ENCODE results near the gene WWC2. TPM values are rescaled to one million over a fixed set of nuclear protein-coding genes. Genes with fewer than 3 reads are reported as not detected.

WWC2 gene
- total and polyA plus RNA-seq, 11 donors: 5.4 to 43.0 (median 33.8) TPM

DNA sequence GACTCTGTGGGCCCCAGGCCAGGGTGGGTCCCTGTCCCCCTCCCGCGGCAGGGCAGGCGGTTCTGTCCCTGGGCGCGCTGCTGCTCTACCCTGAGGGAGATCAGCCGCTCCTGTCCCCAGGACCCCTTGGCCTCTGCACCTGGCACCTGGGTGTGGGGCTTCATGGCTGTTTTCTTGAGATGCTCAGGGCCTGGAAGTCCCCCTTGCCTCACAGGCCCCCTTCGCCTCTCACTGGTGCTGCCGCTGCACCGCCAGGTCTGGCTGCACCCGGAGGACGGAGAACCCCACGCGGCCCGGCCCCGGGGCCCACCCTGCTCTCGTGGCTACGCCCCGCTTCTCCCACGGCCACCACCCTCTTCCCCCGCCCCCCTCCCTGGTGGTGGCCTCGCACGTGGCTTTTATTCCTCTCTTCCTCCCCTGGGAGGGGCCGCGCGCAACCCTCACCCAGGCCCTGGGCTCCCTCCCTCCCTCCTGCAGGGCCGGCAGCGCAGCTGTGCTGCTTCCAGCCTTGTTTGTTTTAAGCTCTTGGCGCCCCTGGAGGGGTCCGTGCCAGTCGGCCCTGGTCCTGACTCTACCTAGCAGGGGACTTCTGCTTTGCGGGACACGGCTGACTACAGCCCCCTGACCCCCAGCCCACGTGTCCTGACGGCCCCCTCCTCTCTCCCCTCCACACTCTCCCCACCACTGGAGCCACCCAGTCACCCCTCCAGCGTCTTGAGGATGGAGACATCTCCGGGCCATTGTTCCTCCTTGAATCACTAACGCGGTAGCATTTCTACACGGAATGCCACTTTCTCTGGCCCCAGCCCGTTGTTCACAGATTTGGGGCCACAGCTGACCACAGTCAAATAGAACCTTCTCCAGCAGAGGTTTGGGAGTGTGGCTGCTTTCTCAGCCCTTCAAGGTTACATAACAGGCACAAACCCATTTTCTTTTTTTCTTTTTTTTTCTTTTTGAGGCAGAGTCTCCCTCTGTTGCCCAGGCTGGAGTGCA, 243.8 kb downstream of the WWC2 start:
- Histone ChIP-seq H3K4me3 (peak overlapping the region in 8 of 12 donors; percentile 0 to 22 (median 16)), H3K27ac (no peak overlapping the region), H3K4me1 (peaks cover 0 to 10% (median 3%) of the 10 kb centered on the region in 12 donors), H3K27me3 (peaks cover 0 to 16% (median 5%) of the 10 kb centered on the region in 9 donors), H3K36me3 (no peaks in the 10 kb centered on the region), H3K9me3 (no peaks in the 10 kb centered on the region)
- intact Hi-C loops (cut with DNase I): no loop called here
- TF ChIP-seq, protein P1, sequence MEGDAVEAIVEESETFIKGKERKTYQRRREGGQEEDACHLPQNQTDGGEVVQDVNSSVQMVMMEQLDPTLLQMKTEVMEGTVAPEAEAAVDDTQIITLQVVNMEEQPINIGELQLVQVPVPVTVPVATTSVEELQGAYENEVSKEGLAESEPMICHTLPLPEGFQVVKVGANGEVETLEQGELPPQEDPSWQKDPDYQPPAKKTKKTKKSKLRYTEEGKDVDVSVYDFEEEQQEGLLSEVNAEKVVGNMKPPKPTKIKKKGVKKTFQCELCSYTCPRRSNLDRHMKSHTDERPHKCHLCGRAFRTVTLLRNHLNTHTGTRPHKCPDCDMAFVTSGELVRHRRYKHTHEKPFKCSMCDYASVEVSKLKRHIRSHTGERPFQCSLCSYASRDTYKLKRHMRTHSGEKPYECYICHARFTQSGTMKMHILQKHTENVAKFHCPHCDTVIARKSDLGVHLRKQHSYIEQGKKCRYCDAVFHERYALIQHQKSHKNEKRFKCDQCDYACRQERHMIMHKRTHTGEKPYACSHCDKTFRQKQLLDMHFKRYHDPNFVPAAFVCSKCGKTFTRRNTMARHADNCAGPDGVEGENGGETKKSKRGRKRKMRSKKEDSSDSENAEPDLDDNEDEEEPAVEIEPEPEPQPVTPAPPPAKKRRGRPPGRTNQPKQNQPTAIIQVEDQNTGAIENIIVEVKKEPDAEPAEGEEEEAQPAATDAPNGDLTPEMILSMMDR (IDR thresholded peaks at IDR 0.05): no peak
- TF ChIP-seq POLR2A (IDR thresholded peaks at IDR 0.05): no peak
- DNase-seq (peak in 2 of 5 donors; percentile 30 to 34), ATAC-seq (peak in 3 of 4 donors; percentile 52 to 72 (median 59))
- 23 to 51% (median 33%) methylated on average over 31 to 40 of the region's 40 CpGs for WGBS, 4 donors

DNA sequence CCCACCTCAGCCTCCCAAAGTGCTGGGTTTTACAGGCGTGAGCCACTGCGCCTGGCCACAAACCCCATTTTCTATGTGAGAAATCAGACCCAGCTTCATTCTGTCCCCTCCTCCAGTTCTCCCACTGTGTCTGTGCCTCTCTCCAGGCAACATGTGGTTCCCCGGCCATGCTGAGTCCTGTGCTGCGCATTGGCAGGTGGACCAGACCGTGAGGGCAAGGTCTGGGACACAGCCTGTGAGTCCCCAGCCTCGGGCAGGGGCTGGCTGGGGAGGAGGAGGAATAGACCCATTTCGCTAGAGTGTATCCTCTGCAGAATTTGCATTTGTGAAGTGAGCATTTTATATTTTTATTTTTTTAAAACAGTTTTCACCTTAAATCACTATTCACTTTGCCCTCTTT, 244.7 kb downstream of the WWC2 start:
- Histone ChIP-seq H3K4me3 (no peak overlapping the region), H3K9me3 (no peaks in the 10 kb centered on the region), H3K36me3 (no peaks in the 10 kb centered on the region), H3K27me3 (peaks cover 0 to 16% (median 5%) of the 10 kb centered on the region in 9 donors), H3K4me1 (peaks cover 0 to 17% (median 3%) of the 10 kb centered on the region in 12 donors), H3K27ac (no peak overlapping the region)
- TF ChIP-seq, protein P1 (IDR thresholded peaks at IDR 0.05): no peak
- TF ChIP-seq POLR2A (IDR thresholded peaks at IDR 0.05): no peak
- DNase-seq: no peak
- intact Hi-C loops (cut with DNase I): no loop called here
- no peak for ATAC-seq
- WGBS, 4 donors: 86 to 94% (median 91%) methylated on average over 7 of the region's 7 CpGs

DNA sequence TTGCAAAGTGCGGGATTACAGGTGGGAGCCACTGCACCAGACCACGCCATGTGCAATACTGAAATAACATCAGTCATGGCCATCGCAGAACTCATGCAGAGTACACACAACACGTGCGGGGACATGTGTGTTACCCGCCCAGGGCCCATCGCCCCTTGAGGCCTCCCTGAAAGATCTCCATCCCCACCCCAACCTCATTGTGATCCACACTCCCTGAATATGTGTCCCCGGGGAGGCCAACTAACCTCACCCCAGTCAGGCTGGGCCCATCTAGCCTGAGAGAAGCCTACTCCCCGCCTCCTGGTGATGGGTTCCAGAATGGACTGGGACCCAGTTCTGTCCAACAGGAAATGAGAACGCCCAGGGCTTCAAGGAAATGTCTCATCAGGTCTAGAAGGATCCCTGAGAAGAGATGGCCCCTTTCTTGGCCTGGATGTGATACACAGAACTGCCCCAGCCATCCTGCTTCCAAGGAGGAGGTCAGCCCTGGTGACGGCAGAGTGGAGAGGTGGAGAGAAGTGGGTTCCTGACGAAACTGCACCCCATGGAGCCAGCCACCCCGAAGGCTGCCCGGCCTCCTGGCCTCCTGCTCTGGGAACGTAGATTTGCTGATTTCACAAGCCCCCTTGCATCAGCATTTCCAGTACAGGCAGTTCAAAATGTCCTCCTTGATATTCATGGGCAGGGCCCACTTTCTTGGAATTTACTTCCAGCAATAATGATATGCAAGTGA, 245.6 kb downstream of the WWC2 start:
- H3K27me3 ChIP-seq: peaks cover 0 to 16% (median 5%) of the 10 kb centered on the region in 9 donors
- peaks cover 0 to 27% (median 3%) of the 10 kb centered on the region in 12 donors for H3K4me1 ChIP-seq
- ATAC-seq (no peak), DNase-seq (no peak)
- TF ChIP-seq, protein P1 (IDR thresholded peaks at IDR 0.05): no peak
- no peak for TF ChIP-seq POLR2A (IDR thresholded peaks at IDR 0.05)
- H3K4me3 ChIP-seq: no peak overlapping the region
- no peak overlapping the region for H3K27ac ChIP-seq
- H3K36me3 ChIP-seq: no peaks in the 10 kb centered on the region
- 89 to 93% (median 90%) methylated on average over 14 to 15 of the region's 15 CpGs for WGBS, 4 donors
- H3K9me3 ChIP-seq: no peaks in the 10 kb centered on the region
- intact Hi-C loops (cut with DNase I): no loop called here

DNA sequence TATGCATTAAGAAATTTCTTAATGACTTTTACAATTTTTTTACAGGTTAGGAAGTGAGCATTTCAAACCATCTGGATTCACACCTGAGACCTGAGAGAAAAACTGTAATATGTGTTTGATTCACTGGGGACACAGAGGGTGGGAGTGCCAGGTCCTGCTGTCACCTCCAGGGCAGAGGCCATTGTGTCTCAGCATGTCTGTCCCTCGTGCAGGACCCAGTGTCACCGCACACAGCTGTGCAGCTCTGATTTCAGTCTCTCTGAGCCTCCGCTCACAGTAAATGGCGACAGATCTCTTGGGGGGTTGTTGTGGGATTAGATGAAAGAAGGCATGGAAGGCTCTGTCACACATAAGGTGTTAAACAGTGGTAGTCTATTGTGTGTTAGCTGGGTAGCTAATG, 246.2 kb downstream of the WWC2 start:
- Histone ChIP-seq H3K4me3 (no peak overlapping the region), H3K9me3 (no peaks in the 10 kb centered on the region), H3K4me1 (peaks cover 0 to 28% (median 3%) of the 10 kb centered on the region in 12 donors), H3K27me3 (peaks cover 0 to 16% (median 5%) of the 10 kb centered on the region in 9 donors), H3K36me3 (no peaks in the 10 kb centered on the region), H3K27ac (no peak overlapping the region)
- intact Hi-C loops (cut with DNase I): no loop called here
- WGBS, 4 donors: 84 to 96% (median 89%) methylated on average over 4 of the region's 4 CpGs
- DNase-seq (no peak), ATAC-seq (no peak)
- TF ChIP-seq, protein P1 (IDR thresholded peaks at IDR 0.05): no peak
- TF ChIP-seq POLR2A (IDR thresholded peaks at IDR 0.05): no peak
